Measurements from ENCODE around the gene TYW1. TPM values are rescaled to one million over a fixed set of nuclear protein-coding genes. Genes with fewer than 3 reads are reported as not detected.
"Not testable (repeated sequence)": the region's sequence is repeated elsewhere in the genome, so short reads cannot be mapped to it uniquely, and the experiment has no call there.

TYW1 gene
- total and polyA plus RNA-seq, 2 donors from 2014 or later, result 9.4 to 20.7 TPM

DNA sequence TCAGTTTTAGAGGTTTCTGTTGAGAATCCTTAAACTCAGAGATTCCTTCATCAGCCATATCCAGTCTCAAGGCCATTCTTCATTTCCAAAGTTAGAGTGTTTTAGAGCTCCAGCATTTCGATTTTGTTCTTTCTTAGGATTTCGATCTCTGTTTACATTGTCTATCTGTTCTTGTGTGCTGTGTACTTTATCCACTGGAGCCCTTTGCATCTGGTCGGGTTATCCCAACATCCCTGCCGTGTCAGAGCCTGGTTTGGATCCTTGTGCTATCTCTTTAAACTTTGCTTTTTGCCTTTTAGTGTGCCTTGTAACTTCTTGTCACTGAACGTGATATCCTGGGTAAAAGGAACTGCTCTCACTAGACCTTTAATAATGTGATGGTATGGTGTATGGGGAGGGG, 131.6 kb downstream of the TYW1 start:
- intact Hi-C loops (cut with DNase I); H3K27me3 ChIP-seq (ENCODE audit: control insufficient read depth, insufficient read depth, low read length); H3K9ac ChIP-seq (ENCODE audit: low read length in 3 of 3); H3K27ac ChIP-seq (ENCODE audit: low read depth in 2 of 2, low read length in 2 of 2); H3K36me3 ChIP-seq (ENCODE audit: control insufficient read depth in 2 of 3, insufficient read depth in 3 of 3, low read length in 3 of 3); FAIRE-seq; H3K4me1 ChIP-seq (ENCODE audit: control insufficient read depth in 2 of 3, insufficient read depth in 2 of 3, low read depth in 1 of 3, low read length in 3 of 3); H3K9me3 ChIP-seq (ENCODE audit: control insufficient read depth in 2 of 3, insufficient read depth in 1 of 3, low read length in 3 of 3); H3K4me3 ChIP-seq (ENCODE audit: low read length in 3 of 3); DNase-seq: not testable (repeated sequence)

DNA sequence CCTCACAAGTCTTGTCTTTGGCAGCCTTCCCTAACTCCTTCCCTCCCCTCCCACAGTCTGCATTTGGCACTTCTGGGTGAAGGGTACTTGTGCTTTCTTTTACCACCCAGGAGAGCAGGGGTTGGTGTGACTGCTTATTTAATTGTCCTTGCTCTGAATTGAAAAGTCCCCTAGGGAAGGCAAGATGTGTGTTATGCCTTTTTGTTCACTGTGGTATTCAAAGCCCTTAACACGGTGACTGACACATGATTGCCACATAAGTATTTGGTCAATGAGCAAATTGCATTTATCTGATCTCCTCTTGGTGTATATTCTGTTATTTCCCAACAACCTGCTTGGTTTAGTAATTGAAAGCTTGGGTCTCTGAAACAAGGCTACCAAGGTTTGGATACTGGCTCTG, 134.1 kb downstream of the TYW1 start:
- H3K4me3 ChIP-seq (ENCODE audit: low read length in 3 of 3); DNase-seq; H3K27me3 ChIP-seq (ENCODE audit: control insufficient read depth, insufficient read depth, low read length); H3K4me1 ChIP-seq (ENCODE audit: control insufficient read depth in 2 of 3, insufficient read depth in 2 of 3, low read depth in 1 of 3, low read length in 3 of 3); H3K9me3 ChIP-seq (ENCODE audit: control insufficient read depth in 2 of 3, insufficient read depth in 1 of 3, low read length in 3 of 3); FAIRE-seq; H3K27ac ChIP-seq (ENCODE audit: low read depth in 2 of 2, low read length in 2 of 2); H3K9ac ChIP-seq (ENCODE audit: low read length in 3 of 3); H3K36me3 ChIP-seq (ENCODE audit: control insufficient read depth in 2 of 3, insufficient read depth in 3 of 3, low read length in 3 of 3); intact Hi-C loops (cut with DNase I): not testable (repeated sequence)

DNA sequence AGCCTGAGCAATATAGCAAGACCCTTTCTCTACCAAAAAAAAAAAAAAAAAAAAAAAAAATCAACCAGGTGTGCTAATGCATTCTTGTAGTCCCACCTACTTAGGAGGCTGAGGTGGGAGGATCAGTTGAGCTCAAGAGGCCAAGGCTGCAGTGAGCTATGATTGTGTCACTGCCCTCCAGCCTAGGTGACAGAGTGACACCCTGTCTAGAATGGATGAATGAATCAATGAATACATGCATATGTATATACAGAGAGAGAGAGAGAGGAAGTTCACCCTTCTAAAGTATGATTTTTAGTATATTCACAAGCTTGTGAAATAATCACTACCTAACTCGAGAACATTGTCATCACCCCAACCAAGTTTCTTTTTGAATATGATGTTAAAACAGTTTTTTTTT, 138.3 kb downstream of the TYW1 start:
- H3K9me3 ChIP-seq (ENCODE audit: control insufficient read depth in 2 of 3, insufficient read depth in 1 of 3, low read length in 3 of 3); DNase-seq; H3K36me3 ChIP-seq (ENCODE audit: control insufficient read depth in 2 of 3, insufficient read depth in 3 of 3, low read length in 3 of 3); H3K4me3 ChIP-seq (ENCODE audit: low read length in 3 of 3); H3K4me1 ChIP-seq (ENCODE audit: control insufficient read depth in 2 of 3, insufficient read depth in 2 of 3, low read depth in 1 of 3, low read length in 3 of 3); intact Hi-C loops (cut with DNase I); FAIRE-seq; H3K27ac ChIP-seq (ENCODE audit: low read depth in 2 of 2, low read length in 2 of 2); H3K27me3 ChIP-seq (ENCODE audit: control insufficient read depth, insufficient read depth, low read length); H3K9ac ChIP-seq (ENCODE audit: low read length in 3 of 3): not testable (repeated sequence)

- H3K27me3 ChIP-seq (ENCODE audit: control insufficient read depth, insufficient read depth, low read length); H3K4me1 ChIP-seq (ENCODE audit: control insufficient read depth in 2 of 3, insufficient read depth in 2 of 3, low read depth in 1 of 3, low read length in 3 of 3); DNase-seq; FAIRE-seq; H3K9ac ChIP-seq (ENCODE audit: low read length in 3 of 3); H3K9me3 ChIP-seq (ENCODE audit: control insufficient read depth in 2 of 3, insufficient read depth in 1 of 3, low read length in 3 of 3); H3K4me3 ChIP-seq (ENCODE audit: low read length in 3 of 3); intact Hi-C loops (cut with DNase I); H3K36me3 ChIP-seq (ENCODE audit: control insufficient read depth in 2 of 3, insufficient read depth in 3 of 3, low read length in 3 of 3); H3K27ac ChIP-seq (ENCODE audit: low read depth in 2 of 2, low read length in 2 of 2): not testable (repeated sequence)
Measured at GRCh38 chr7:67135617-67136486, 139.2 kb downstream of the TYW1 start.

- H3K4me3 ChIP-seq (ENCODE audit: low read length in 3 of 3); H3K36me3 ChIP-seq (ENCODE audit: control insufficient read depth in 2 of 3, insufficient read depth in 3 of 3, low read length in 3 of 3); H3K4me1 ChIP-seq (ENCODE audit: control insufficient read depth in 2 of 3, insufficient read depth in 2 of 3, low read depth in 1 of 3, low read length in 3 of 3); H3K9ac ChIP-seq (ENCODE audit: low read length in 3 of 3); FAIRE-seq; H3K27me3 ChIP-seq (ENCODE audit: control insufficient read depth, insufficient read depth, low read length); H3K27ac ChIP-seq (ENCODE audit: low read depth in 2 of 2, low read length in 2 of 2); DNase-seq; H3K9me3 ChIP-seq (ENCODE audit: control insufficient read depth in 2 of 3, insufficient read depth in 1 of 3, low read length in 3 of 3); intact Hi-C loops (cut with DNase I): not testable (repeated sequence)
Measured at GRCh38 chr7:67137489-67137888, 140.9 kb downstream of the TYW1 start.

DNA sequence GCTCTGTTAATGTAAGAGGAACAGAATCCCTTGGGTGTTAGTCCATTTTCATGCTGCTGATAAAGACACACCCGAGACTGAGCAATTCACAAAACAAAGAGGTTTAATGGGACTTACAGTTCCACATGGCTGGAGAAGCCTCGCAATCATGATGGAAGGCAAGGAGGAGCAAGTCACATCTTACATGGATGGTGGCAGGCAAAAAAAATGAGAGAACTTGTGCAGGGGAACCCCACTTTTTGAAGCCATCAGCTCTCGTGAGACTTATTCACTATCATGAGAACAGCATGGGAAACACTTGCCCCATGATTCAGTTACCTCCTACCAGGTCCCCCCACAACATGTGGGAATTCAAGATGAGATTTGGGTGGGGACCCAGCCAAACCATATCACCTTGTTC, 143.2 kb downstream of the TYW1 start:
- H3K9me3 ChIP-seq (ENCODE audit: control insufficient read depth in 2 of 3, insufficient read depth in 1 of 3, low read length in 3 of 3); H3K4me1 ChIP-seq (ENCODE audit: control insufficient read depth in 2 of 3, insufficient read depth in 2 of 3, low read depth in 1 of 3, low read length in 3 of 3); intact Hi-C loops (cut with DNase I); H3K4me3 ChIP-seq (ENCODE audit: low read length in 3 of 3); H3K27ac ChIP-seq (ENCODE audit: low read depth in 2 of 2, low read length in 2 of 2); H3K36me3 ChIP-seq (ENCODE audit: control insufficient read depth in 2 of 3, insufficient read depth in 3 of 3, low read length in 3 of 3); H3K27me3 ChIP-seq (ENCODE audit: control insufficient read depth, insufficient read depth, low read length); FAIRE-seq; DNase-seq; H3K9ac ChIP-seq (ENCODE audit: low read length in 3 of 3): not testable (repeated sequence)

DNA sequence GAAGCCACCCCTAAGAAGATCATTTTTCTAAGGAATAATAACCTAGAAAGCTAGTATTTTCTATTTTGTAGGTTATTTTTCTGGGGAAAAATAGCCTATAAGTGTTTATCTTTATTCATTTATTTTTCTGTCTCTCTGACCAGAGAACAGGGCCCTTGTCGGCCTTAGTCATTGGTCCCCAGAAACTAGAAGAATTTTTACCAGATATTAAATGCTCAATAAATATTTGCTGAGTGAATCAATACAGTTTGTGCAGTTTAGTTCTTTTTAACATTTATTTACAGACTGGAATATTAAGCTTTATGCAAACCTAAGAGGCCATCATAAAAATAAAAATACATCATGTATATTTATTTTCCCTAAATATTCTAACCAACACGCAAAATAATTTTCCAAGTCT, 144.4 kb downstream of the TYW1 start:
- H3K27ac ChIP-seq (ENCODE audit: low read depth in 2 of 2, low read length in 2 of 2); H3K27me3 ChIP-seq (ENCODE audit: control insufficient read depth, insufficient read depth, low read length); H3K9ac ChIP-seq (ENCODE audit: low read length in 3 of 3); intact Hi-C loops (cut with DNase I); H3K4me3 ChIP-seq (ENCODE audit: low read length in 3 of 3); H3K9me3 ChIP-seq (ENCODE audit: control insufficient read depth in 2 of 3, insufficient read depth in 1 of 3, low read length in 3 of 3); FAIRE-seq; DNase-seq; H3K4me1 ChIP-seq (ENCODE audit: control insufficient read depth in 2 of 3, insufficient read depth in 2 of 3, low read depth in 1 of 3, low read length in 3 of 3); H3K36me3 ChIP-seq (ENCODE audit: control insufficient read depth in 2 of 3, insufficient read depth in 3 of 3, low read length in 3 of 3): not testable (repeated sequence)

DNA sequence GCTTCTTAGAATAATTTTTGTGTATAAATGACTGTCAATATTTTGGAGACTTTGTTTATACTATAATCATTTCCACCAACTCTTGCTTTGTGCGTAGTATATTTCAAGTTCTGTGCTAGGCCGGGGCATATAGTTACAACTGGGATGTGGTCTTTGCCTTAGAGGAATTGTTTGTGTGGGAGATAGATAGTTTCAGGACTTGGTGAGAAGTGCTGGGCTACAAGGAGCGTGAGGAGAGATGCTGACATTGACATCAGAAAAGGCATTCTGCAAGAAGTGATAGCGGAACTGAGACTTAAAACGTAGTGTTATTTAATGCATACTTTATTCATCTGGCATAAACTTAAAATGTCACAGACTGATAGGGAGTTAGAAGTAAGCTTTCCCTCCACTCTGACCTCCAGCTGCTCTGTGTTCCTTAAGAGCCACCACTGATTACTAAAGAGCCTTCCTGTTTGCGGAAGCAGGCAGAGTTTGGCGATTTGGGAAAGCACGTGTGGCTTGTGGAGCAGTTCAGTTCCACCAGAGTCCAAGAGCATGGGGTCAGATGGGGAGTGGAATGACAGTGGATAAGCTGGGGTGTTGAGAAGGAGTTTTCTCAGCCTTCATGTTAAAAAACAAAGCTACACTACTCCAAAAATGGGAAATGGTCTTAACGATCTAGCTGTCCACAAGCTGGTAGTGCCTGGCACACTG, 146.6 kb downstream of the TYW1 start:
- FAIRE-seq; H3K27ac ChIP-seq (ENCODE audit: low read depth in 2 of 2, low read length in 2 of 2); H3K36me3 ChIP-seq (ENCODE audit: control insufficient read depth in 2 of 3, insufficient read depth in 3 of 3, low read length in 3 of 3); H3K4me3 ChIP-seq (ENCODE audit: low read length in 3 of 3); H3K9me3 ChIP-seq (ENCODE audit: control insufficient read depth in 2 of 3, insufficient read depth in 1 of 3, low read length in 3 of 3); intact Hi-C loops (cut with DNase I); H3K27me3 ChIP-seq (ENCODE audit: control insufficient read depth, insufficient read depth, low read length); H3K9ac ChIP-seq (ENCODE audit: low read length in 3 of 3); H3K4me1 ChIP-seq (ENCODE audit: control insufficient read depth in 2 of 3, insufficient read depth in 2 of 3, low read depth in 1 of 3, low read length in 3 of 3): not testable (repeated sequence)
- DNase-seq, result peak in 1 of 5 donors; percentile 25
